ENCODE measurements around the gene NDUFB3.
A peak's percentile ranks its signal among the peaks of the same experiment; 100 is the strongest.

NDUFB3 gene

DNA sequence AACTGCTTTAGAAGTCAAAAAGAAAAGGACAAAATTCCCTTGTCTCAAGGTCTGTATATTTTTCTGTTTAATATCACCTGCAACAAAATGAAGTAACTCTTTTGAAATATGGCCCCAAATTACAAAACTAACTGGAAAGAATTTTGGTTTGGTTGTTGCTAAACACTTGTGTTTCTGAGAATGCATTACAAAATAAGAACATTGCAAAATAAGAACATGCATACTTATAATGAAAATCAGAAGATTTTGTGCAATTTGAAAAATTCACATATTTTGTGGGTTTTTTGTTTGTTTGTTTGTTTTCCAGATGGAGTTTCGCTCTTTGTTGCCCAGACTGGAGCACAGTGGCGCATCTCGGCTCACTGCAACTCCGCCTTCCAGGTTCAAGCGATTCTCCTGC lies 21.8 kb downstream of the NDUFB3 start:
- H3K36me3 ChIP-seq (ENCODE audit: control insufficient read depth, insufficient read depth, low read length): no peaks in the 10 kb centered on the region
- no peak overlapping the region for H2AK5ac ChIP-seq (ENCODE audit: low read length)
- DNase-seq: no peak

GRCh38 chr2:201100497-201100896 lies 28.7 kb downstream of the NDUFB3 start:
- no peak overlapping the region for H2AK5ac ChIP-seq (ENCODE audit: low read length)
- H3K56ac ChIP-seq (ENCODE audit: low read length): no peak overlapping the region
- no peaks in the 10 kb centered on the region for H3K36me3 ChIP-seq (ENCODE audit: control insufficient read depth, insufficient read depth, low read length)
- no CpG with 5 or more reads among the region's 3 CpGs for WGBS (ENCODE audit: extremely low coverage, insufficient coverage, low lambda C conversion rate)
- no peak overlapping the region for H3K4me2 ChIP-seq (ENCODE audit: low read length)
- no peak overlapping the region for H2BK5ac ChIP-seq (ENCODE audit: low read length)
- H3K4me3 ChIP-seq (ENCODE audit: low read length): no peak overlapping the region
- no peak overlapping the region for H3K4ac ChIP-seq (ENCODE audit: low read depth, low read length)
- H3K79me1 ChIP-seq (ENCODE audit: low read length): no peaks in the 10 kb centered on the region
- no peak overlapping the region for H2BK15ac ChIP-seq (replicated peaks; ENCODE audit: low read depth)
- no peaks in the 10 kb centered on the region for H3K79me2 ChIP-seq (ENCODE audit: control insufficient read depth, insufficient read depth, low read length)
- no peaks in the 10 kb centered on the region for H3K4me1 ChIP-seq (ENCODE audit: control insufficient read depth, low read depth, low read length)
- H4K5ac ChIP-seq (ENCODE audit: low read length): no peak overlapping the region
- H3K27ac ChIP-seq (ENCODE audit: low read depth, low read length): no peak overlapping the region
- no peak for DNase-seq
- H3K23ac ChIP-seq (ENCODE audit: low read length): no peak overlapping the region
- H3K27me3 ChIP-seq (ENCODE audit: insufficient read depth, low read length, poor library complexity): no peaks in the 10 kb centered on the region
- no peak overlapping the region for H2BK120ac ChIP-seq (ENCODE audit: low read depth, low read length)
- no peak overlapping the region for H4K8ac ChIP-seq (ENCODE audit: low read depth, low read length)
- H3K18ac ChIP-seq (ENCODE audit: low read length): no peak overlapping the region
- no peak overlapping the region for H3K9ac ChIP-seq (ENCODE audit: low read length)

More for the DNA sequence above, 21.8 kb downstream of the NDUFB3 start:
- Histone ChIP-seq H3K56ac (ENCODE audit: low read length) (no peak overlapping the region), H3K23ac (ENCODE audit: low read length) (no peak overlapping the region), H3K4me2 (ENCODE audit: low read length) (no peak overlapping the region), H4K8ac (ENCODE audit: low read depth, low read length) (no peak overlapping the region), H3K4ac (ENCODE audit: low read depth, low read length) (no peak overlapping the region), H3K4me3 (ENCODE audit: low read length) (no peak overlapping the region), H3K18ac (ENCODE audit: low read length) (no peak overlapping the region), H2BK15ac (replicated peaks; ENCODE audit: low read depth) (no peak overlapping the region), H3K79me2 (ENCODE audit: control insufficient read depth, insufficient read depth, low read length) (no peaks in the 10 kb centered on the region), H4K5ac (ENCODE audit: low read length) (no peak overlapping the region), H3K79me1 (ENCODE audit: low read length) (no peaks in the 10 kb centered on the region), H3K27me3 (ENCODE audit: insufficient read depth, low read length, poor library complexity) (no peaks in the 10 kb centered on the region), H3K9ac (ENCODE audit: low read length) (no peak overlapping the region), H2BK5ac (ENCODE audit: low read length) (no peak overlapping the region), H3K4me1 (ENCODE audit: control insufficient read depth, low read depth, low read length) (no peaks in the 10 kb centered on the region), H2BK120ac (ENCODE audit: low read depth, low read length) (no peak overlapping the region), H3K27ac (ENCODE audit: low read depth, low read length) (no peak overlapping the region)
- no CpG with 5 or more reads among the region's 5 CpGs for WGBS (ENCODE audit: extremely low coverage, insufficient coverage, low lambda C conversion rate)

GRCh38 chr2:201105759-201106158 lies 34.0 kb downstream of the NDUFB3 start:
- H2BK15ac ChIP-seq (replicated peaks; ENCODE audit: low read depth): no peak overlapping the region
- no peaks in the 10 kb centered on the region for H3K27me3 ChIP-seq (ENCODE audit: insufficient read depth, low read length, poor library complexity)
- H3K4me1 ChIP-seq (ENCODE audit: control insufficient read depth, low read depth, low read length): no peaks in the 10 kb centered on the region
- no peak overlapping the region for H3K27ac ChIP-seq (ENCODE audit: low read depth, low read length)
- H2BK5ac ChIP-seq (ENCODE audit: low read length): no peak overlapping the region
- no peak overlapping the region for H2AK5ac ChIP-seq (ENCODE audit: low read length)
- no peak overlapping the region for H3K9ac ChIP-seq (ENCODE audit: low read length)
- no peak overlapping the region for H3K4ac ChIP-seq (ENCODE audit: low read depth, low read length)
- H4K5ac ChIP-seq (ENCODE audit: low read length): no peak overlapping the region
- no peak overlapping the region for H3K56ac ChIP-seq (ENCODE audit: low read length)
- no peaks in the 10 kb centered on the region for H3K36me3 ChIP-seq (ENCODE audit: control insufficient read depth, insufficient read depth, low read length)
- H4K8ac ChIP-seq (ENCODE audit: low read depth, low read length): no peak overlapping the region
- no peak overlapping the region for H2BK120ac ChIP-seq (ENCODE audit: low read depth, low read length)
- no peak overlapping the region for H3K18ac ChIP-seq (ENCODE audit: low read length)
- no peak overlapping the region for H3K4me2 ChIP-seq (ENCODE audit: low read length)
- no peak for DNase-seq
- no CpG with 5 or more reads among the region's 1 CpG for WGBS (ENCODE audit: extremely low coverage, insufficient coverage, low lambda C conversion rate)
- H3K23ac ChIP-seq (ENCODE audit: low read length): no peak overlapping the region
- no peaks in the 10 kb centered on the region for H3K79me2 ChIP-seq (ENCODE audit: control insufficient read depth, insufficient read depth, low read length)
- H3K79me1 ChIP-seq (ENCODE audit: low read length): no peaks in the 10 kb centered on the region
- H3K4me3 ChIP-seq (ENCODE audit: low read length): no peak overlapping the region

DNA sequence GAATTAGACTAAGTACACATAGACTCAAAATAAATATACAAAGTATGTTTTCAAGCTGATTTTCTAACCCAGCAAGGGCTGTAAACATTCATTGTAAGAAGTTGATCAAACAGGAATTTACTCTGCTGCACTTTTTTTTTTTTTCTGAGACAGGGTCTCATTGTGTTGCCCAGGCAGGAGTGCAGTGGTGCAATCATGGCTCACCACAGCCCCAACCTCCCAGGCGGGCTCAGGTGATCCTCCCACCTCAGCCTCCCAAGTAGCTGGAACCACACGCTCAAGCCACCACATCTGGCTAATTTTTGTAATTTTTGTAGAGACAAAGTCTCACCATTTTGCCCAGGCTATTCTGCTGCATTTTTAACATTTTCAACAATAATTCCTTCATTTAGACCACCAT lies 35.8 kb downstream of the NDUFB3 start:
- no peaks in the 10 kb centered on the region for H3K79me2 ChIP-seq (ENCODE audit: control insufficient read depth, insufficient read depth, low read length)
- DNase-seq: no peak
- H3K23ac ChIP-seq (ENCODE audit: low read length): no peak overlapping the region
- H3K27me3 ChIP-seq (ENCODE audit: insufficient read depth, low read length, poor library complexity): no peaks in the 10 kb centered on the region
- H2BK120ac ChIP-seq (ENCODE audit: low read depth, low read length): no peak overlapping the region
- H4K5ac ChIP-seq (ENCODE audit: low read length): no peak overlapping the region
- H2BK15ac ChIP-seq (replicated peaks; ENCODE audit: low read depth): no peak overlapping the region
- H3K4ac ChIP-seq (ENCODE audit: low read depth, low read length): no peak overlapping the region
- H4K8ac ChIP-seq (ENCODE audit: low read depth, low read length): no peak overlapping the region
- H3K56ac ChIP-seq (ENCODE audit: low read length): no peak overlapping the region
- H3K27ac ChIP-seq (ENCODE audit: low read depth, low read length): no peak overlapping the region
- no peaks in the 10 kb centered on the region for H3K36me3 ChIP-seq (ENCODE audit: control insufficient read depth, insufficient read depth, low read length)
- no peak overlapping the region for H3K4me2 ChIP-seq (ENCODE audit: low read length)
- H3K4me3 ChIP-seq (ENCODE audit: low read length): no peak overlapping the region
- no peak overlapping the region for H3K9ac ChIP-seq (ENCODE audit: low read length)
- WGBS (ENCODE audit: extremely low coverage, insufficient coverage, low lambda C conversion rate): no CpG with 5 or more reads among the region's 2 CpGs
- no peak overlapping the region for H2BK5ac ChIP-seq (ENCODE audit: low read length)
- no peak overlapping the region for H2AK5ac ChIP-seq (ENCODE audit: low read length)
- H3K18ac ChIP-seq (ENCODE audit: low read length): no peak overlapping the region
- H3K79me1 ChIP-seq (ENCODE audit: low read length): no peaks in the 10 kb centered on the region
- no peaks in the 10 kb centered on the region for H3K4me1 ChIP-seq (ENCODE audit: control insufficient read depth, low read depth, low read length)

- H3K27me3 ChIP-seq (ENCODE audit: insufficient read depth, low read length, poor library complexity): no peaks in the 10 kb centered on the region
- no peaks in the 10 kb centered on the region for H3K79me1 ChIP-seq (ENCODE audit: low read length)
- no peaks in the 10 kb centered on the region for H3K4me1 ChIP-seq (ENCODE audit: control insufficient read depth, low read depth, low read length)
- no peaks in the 10 kb centered on the region for H3K79me2 ChIP-seq (ENCODE audit: control insufficient read depth, insufficient read depth, low read length)
- no peak overlapping the region for H3K4me2 ChIP-seq (ENCODE audit: low read length)
- H3K4me3 ChIP-seq (ENCODE audit: low read length): no peak overlapping the region
- no peak overlapping the region for H4K5ac ChIP-seq (ENCODE audit: low read length)
- H2BK15ac ChIP-seq (replicated peaks; ENCODE audit: low read depth): no peak overlapping the region
- H3K27ac ChIP-seq (ENCODE audit: low read depth, low read length): no peak overlapping the region
- DNase-seq: no peak
- H3K36me3 ChIP-seq (ENCODE audit: control insufficient read depth, insufficient read depth, low read length): no peaks in the 10 kb centered on the region
- H3K23ac ChIP-seq (ENCODE audit: low read length): no peak overlapping the region
- no CpG with 5 or more reads among the region's 2 CpGs for WGBS (ENCODE audit: extremely low coverage, insufficient coverage, low lambda C conversion rate)
- H4K8ac ChIP-seq (ENCODE audit: low read depth, low read length): no peak overlapping the region
- H2BK120ac ChIP-seq (ENCODE audit: low read depth, low read length): no peak overlapping the region
- H2AK5ac ChIP-seq (ENCODE audit: low read length): no peak overlapping the region
- peak overlapping the region; percentile 28 for H3K18ac ChIP-seq (ENCODE audit: low read length)
- H3K4ac ChIP-seq (ENCODE audit: low read depth, low read length): no peak overlapping the region
- H3K56ac ChIP-seq (ENCODE audit: low read length): no peak overlapping the region
- no peak overlapping the region for H3K9ac ChIP-seq (ENCODE audit: low read length)
- no peak overlapping the region for H2BK5ac ChIP-seq (ENCODE audit: low read length)
These were observed 36.5 kb downstream of the NDUFB3 start for GRCh38 chr2:201108341-201108740.

DNA sequence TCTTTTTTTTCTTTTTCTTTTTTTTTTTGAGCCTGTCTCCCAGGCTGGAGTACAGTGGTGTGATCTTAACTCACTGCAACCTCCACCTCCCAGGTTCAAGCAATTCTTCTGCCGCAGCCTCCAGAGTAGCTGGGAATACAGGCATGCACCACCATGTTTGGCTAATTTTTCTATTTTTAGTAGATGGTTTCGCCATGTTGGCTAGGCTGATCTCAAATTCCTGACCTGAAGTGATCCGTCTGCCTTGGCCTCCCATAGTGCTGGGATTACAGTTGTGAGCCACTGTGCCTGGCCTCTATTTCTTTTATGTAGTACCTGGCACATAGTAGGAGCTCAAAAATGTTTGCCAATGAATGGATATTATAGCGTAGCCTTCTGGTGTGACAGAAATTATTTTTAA lies 37.4 kb downstream of the NDUFB3 start:
- H3K79me1 ChIP-seq (ENCODE audit: low read length): no peaks in the 10 kb centered on the region
- no peak overlapping the region for H4K8ac ChIP-seq (ENCODE audit: low read depth, low read length)
- no peak overlapping the region for H2BK120ac ChIP-seq (ENCODE audit: low read depth, low read length)
- H3K4me3 ChIP-seq (ENCODE audit: low read length): no peak overlapping the region
- H3K27me3 ChIP-seq (ENCODE audit: insufficient read depth, low read length, poor library complexity): no peaks in the 10 kb centered on the region
- H2BK15ac ChIP-seq (replicated peaks; ENCODE audit: low read depth): no peak overlapping the region
- H3K4me2 ChIP-seq (ENCODE audit: low read length): no peak overlapping the region
- H4K5ac ChIP-seq (ENCODE audit: low read length): no peak overlapping the region
- H3K18ac ChIP-seq (ENCODE audit: low read length): no peak overlapping the region
- H3K36me3 ChIP-seq (ENCODE audit: control insufficient read depth, insufficient read depth, low read length): no peaks in the 10 kb centered on the region
- H3K9ac ChIP-seq (ENCODE audit: low read length): no peak overlapping the region
- H2BK5ac ChIP-seq (ENCODE audit: low read length): no peak overlapping the region
- H3K79me2 ChIP-seq (ENCODE audit: control insufficient read depth, insufficient read depth, low read length): no peaks in the 10 kb centered on the region
- H3K56ac ChIP-seq (ENCODE audit: low read length): no peak overlapping the region
- no peak overlapping the region for H2AK5ac ChIP-seq (ENCODE audit: low read length)
- no peak overlapping the region for H3K23ac ChIP-seq (ENCODE audit: low read length)
- H3K4ac ChIP-seq (ENCODE audit: low read depth, low read length): no peak overlapping the region
- no peak for DNase-seq
- H3K27ac ChIP-seq (ENCODE audit: low read depth, low read length): no peak overlapping the region
- no peaks in the 10 kb centered on the region for H3K4me1 ChIP-seq (ENCODE audit: control insufficient read depth, low read depth, low read length)
- WGBS (ENCODE audit: extremely low coverage, insufficient coverage, low lambda C conversion rate): no CpG with 5 or more reads among the region's 4 CpGs

All from mesendoderm (in vitro differentiated cells).